ENCODE results near the gene APOA5.

Gene APOA5

DNA sequence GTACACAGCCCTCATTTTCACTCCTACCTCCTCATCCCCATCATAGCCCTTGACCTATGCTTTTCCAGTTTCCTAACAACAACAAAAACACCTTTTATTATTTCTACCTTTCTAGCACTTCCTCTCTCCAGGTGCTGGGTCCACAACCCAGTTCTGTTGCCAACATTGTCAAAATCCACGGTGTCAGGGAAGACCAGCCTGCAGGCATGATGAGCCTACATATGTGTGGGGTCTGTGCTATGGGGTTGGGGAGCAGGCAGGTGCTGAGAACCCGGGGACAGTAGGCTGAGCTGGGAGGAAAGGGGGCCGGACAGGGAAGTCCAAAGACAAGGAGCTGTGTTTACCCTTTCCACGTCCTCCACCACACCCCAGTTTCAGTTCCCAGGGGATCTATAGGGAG is 3.1 kb downstream of the APOA5 start:
- TF ChIP-seq, protein P1, sequence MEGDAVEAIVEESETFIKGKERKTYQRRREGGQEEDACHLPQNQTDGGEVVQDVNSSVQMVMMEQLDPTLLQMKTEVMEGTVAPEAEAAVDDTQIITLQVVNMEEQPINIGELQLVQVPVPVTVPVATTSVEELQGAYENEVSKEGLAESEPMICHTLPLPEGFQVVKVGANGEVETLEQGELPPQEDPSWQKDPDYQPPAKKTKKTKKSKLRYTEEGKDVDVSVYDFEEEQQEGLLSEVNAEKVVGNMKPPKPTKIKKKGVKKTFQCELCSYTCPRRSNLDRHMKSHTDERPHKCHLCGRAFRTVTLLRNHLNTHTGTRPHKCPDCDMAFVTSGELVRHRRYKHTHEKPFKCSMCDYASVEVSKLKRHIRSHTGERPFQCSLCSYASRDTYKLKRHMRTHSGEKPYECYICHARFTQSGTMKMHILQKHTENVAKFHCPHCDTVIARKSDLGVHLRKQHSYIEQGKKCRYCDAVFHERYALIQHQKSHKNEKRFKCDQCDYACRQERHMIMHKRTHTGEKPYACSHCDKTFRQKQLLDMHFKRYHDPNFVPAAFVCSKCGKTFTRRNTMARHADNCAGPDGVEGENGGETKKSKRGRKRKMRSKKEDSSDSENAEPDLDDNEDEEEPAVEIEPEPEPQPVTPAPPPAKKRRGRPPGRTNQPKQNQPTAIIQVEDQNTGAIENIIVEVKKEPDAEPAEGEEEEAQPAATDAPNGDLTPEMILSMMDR (IDR thresholded peaks at IDR 0.05; ENCODE audit: low read depth, low read length), result no peak
- Histone ChIP-seq H3K4me3 (ENCODE audit: low read depth, low read length) (peak overlapping the region; percentile 96), H3K36me3 (peaks cover 27% of the 10 kb centered on the region), H3K27me3 (no peaks in the 10 kb centered on the region), H3K9me3 (no peaks in the 10 kb centered on the region), H3K4me1 (no peaks in the 10 kb centered on the region)
- no peak for DNase-seq

DNA sequence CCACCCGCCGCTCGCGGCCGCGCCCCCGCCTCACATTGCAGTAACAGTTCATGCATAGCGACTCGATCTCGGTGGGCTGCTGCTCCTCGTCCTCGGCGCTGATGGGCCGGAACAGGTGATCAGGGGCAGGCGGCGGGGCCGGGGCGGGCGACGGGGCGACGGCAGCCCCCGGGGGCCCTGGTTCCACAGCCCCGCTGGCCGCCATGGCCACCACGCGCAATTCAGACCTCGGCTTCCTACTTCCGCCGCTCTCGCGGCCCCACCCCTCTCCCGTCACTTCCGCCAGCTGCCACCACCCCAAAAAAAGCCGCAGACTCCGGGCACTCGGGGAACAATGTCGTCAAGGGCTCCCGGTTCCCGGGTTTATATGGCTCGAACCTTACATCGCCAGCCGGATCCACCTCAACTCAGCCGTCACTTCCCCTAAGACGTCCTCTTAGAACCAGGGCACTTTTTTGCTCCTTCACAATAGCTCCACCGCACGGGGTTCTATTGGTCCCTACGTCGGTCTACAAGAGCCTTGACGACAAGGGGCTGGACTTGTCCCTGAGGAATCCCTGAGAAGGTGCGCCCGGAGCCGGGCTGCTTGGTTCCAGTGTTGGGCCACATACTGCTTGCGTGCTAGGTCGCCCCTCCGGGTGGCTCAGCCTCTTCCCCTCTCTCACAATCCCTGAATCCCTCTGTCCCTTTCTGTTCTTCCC is 3.7 kb downstream of the APOA5 start, which contains the start of gene ZPR1:
ZPR1 (minus strand) TSS at position 238 of the 701 bp plus-strand sequence; CDS start at position 205, 33 bp downstream.
- peak; percentile 70 for DNase-seq
- Histone ChIP-seq H3K27me3 (no peaks in the 10 kb centered on the region), H3K36me3 (peaks cover 33% of the 10 kb centered on the region), H3K4me1 (no peaks in the 10 kb centered on the region), H3K9me3 (no peaks in the 10 kb centered on the region), H3K4me3 (ENCODE audit: low read depth, low read length) (peak within 1 kb of the TSS; percentile 96)
- TF ChIP-seq, protein P1 (IDR thresholded peaks at IDR 0.05; ENCODE audit: low read depth, low read length), result no peak

DNA sequence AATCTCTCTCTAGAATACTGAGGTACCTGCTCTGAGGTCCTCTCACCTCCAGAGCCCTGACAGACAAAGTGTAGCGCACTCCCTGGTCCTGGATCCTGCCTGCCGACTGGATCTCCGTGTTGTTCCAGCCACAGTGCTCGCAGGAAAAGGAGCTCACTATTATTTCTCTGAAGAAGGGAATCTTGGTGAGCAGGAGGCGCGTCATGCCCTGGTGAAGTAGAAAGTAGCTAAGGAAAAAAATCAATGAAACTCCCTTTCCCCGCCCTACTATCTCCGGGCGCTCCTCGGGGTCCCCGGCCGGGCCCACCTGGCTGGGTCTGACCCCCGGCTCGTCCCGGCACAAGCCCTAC is 4.3 kb downstream of the APOA5 start:
- H3K4me1 ChIP-seq, result no peaks in the 10 kb centered on the region
- TF ChIP-seq, protein P1 (IDR thresholded peaks at IDR 0.05; ENCODE audit: low read depth, low read length), result no peak
- H3K9me3 ChIP-seq, result no peaks in the 10 kb centered on the region
- H3K4me3 ChIP-seq (ENCODE audit: low read depth, low read length), result peak overlapping the region; percentile 96
- DNase-seq, result no peak
- H3K27me3 ChIP-seq, result no peaks in the 10 kb centered on the region
- H3K36me3 ChIP-seq, result peaks cover 33% of the 10 kb centered on the region

DNA sequence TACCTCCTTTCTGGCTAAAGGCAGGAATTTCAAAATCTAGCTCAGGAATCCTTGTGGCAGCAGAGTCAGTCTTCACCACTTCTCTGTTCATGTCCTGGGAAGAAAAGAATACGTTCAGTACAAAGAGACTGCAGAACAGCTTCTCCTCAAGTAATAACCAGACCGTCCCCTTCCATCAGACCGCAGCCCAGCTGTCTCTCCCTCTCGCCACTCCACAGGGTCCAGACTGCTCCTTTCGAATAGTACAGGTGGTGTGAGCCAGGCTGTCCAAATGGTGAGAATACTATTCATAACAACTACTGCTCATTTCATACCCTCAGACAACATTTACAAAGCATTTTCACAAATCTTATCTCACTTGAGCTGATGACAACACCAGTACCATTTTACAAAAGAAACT is 4.7 kb downstream of the APOA5 start:
- Histone ChIP-seq H3K36me3 (peaks cover 33% of the 10 kb centered on the region), H3K27me3 (no peaks in the 10 kb centered on the region), H3K9me3 (no peaks in the 10 kb centered on the region), H3K4me1 (no peaks in the 10 kb centered on the region), H3K4me3 (ENCODE audit: low read depth, low read length) (peak overlapping the region; percentile 96)
- no peak for DNase-seq
- TF ChIP-seq, protein P1 (IDR thresholded peaks at IDR 0.05; ENCODE audit: low read depth, low read length), result no peak

DNA sequence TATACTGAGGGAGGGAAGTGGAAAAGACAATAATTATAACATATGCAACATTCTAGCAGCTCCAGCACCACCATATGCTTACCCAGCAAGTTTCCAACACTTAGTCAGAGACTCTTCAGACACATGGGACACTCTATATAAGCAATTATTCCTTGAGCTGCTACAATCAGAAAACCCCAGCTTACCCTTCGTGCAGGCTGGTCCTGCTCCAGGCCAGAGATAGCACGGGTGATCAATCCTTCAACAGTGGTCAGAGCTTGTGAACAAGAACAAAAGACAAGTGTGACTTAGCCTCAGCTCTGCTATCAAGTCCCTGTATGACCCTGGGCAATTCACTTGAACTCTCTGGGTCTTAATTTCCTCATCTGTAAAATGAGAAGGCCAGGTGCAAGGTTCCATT is 5.4 kb downstream of the APOA5 start:
- no peaks in the 10 kb centered on the region for H3K9me3 ChIP-seq
- no peak overlapping the region; the same call in 1 of the 2 replicates for H3K4me3 ChIP-seq (ENCODE audit: low read depth, low read length)

DNA sequence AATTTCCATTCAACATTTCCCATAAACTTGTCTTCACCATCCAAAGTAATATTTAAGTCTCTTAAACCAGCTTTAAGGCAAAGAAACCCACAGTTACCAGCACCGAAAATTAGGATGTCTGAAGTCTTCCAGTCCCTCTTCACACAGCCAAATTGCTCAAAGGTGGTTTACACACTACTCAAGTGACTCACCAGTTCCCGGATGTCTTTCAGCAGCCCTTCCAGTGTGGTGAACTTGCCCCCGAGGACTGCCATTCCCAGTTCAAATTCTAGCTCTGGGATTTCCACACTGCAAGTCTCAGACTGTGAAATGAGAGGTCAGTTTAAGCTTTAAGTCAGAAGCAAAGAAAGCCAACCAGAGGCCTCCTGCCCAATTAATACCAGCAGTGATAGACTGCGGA is 9.0 kb downstream of the APOA5 start:
- H3K27me3 ChIP-seq, result no peaks in the 10 kb centered on the region
- TF ChIP-seq, protein P1 (IDR thresholded peaks at IDR 0.05; ENCODE audit: low read depth, low read length), result no peak
- DNase-seq, result no peak

More for the DNA sequence above, 5.4 kb downstream of the APOA5 start:
- TF ChIP-seq, protein P1 (IDR thresholded peaks at IDR 0.05; ENCODE audit: low read depth, low read length), result no peak
- DNase-seq, result no peak
- Histone ChIP-seq H3K27me3 (no peaks in the 10 kb centered on the region), H3K4me1 (no peaks in the 10 kb centered on the region), H3K36me3 (peaks cover 37% of the 10 kb centered on the region)

More for the DNA sequence above, 9.0 kb downstream of the APOA5 start:
- H3K4me1 ChIP-seq, result no peaks in the 10 kb centered on the region
- H3K9me3 ChIP-seq, result no peaks in the 10 kb centered on the region
- peaks cover 57% of the 10 kb centered on the region for H3K36me3 ChIP-seq
- no peak overlapping the region for H3K4me3 ChIP-seq (ENCODE audit: low read depth, low read length)
